ENCODE results near the gene DGKI. TPM values are rescaled to one million over a fixed set of nuclear protein-coding genes. Genes with fewer than 3 reads are reported as not detected.

Gene DGKI
- total RNA-seq, 4 donors from 2014 or later = 0.64 to 1.2 (median 1.00) TPM; not detected in 1

GRCh38 chr7:137633133-137633532 is 213.6 kb downstream of the DGKI start:
- WGBS, 2 donors (ENCODE audit: low coverage in 1 of 2) = 45 to 81% methylated on average over 1 to 5 of the region's 5 CpGs
- Histone ChIP-seq H3K27me3 (peaks cover 11% of the 10 kb centered on the region), H3K27ac (no peak overlapping the region), H3K4me1 (no peaks in the 10 kb centered on the region), H3K9me3 (no peaks in the 10 kb centered on the region), H3K4me3 (no peak overlapping the region), H3K36me3 (no peaks in the 10 kb centered on the region)
- intact Hi-C loops (cut with DNase I; ENCODE audit: low total_unique reads) (no loop called here), in situ Hi-C loops (cut with MboI; ENCODE audit: low pct_ligation_motif_present in 1 of 4, low pct_unique_long_range_greater_than_20kb in 1 of 4, low sequenced_read_pairs in 3 of 4) (no loop called here)
- TF ChIP-seq POLR2A (IDR thresholded peaks at IDR 0.05) = no peak
- no peak for TF ChIP-seq CTCF (IDR thresholded peaks at IDR 0.05)
- TF ChIP-seq POLR2AphosphoS5 (IDR thresholded peaks at IDR 0.05) = no peak
- no peak for TF ChIP-seq EP300 (IDR thresholded peaks at IDR 0.05; ENCODE audit: low read depth)
- DNase-seq = no peak

- no peaks in the 10 kb centered on the region for H3K4me1 ChIP-seq
- TF ChIP-seq CTCF (IDR thresholded peaks at IDR 0.05) (no peak), POLR2AphosphoS5 (IDR thresholded peaks at IDR 0.05) (no peak), POLR2A (IDR thresholded peaks at IDR 0.05) (no peak), EP300 (IDR thresholded peaks at IDR 0.05; ENCODE audit: low read depth) (no peak)
- peaks cover 11% of the 10 kb centered on the region for H3K27me3 ChIP-seq
- H3K9me3 ChIP-seq = no peaks in the 10 kb centered on the region
- no peak overlapping the region for H3K27ac ChIP-seq
- intact Hi-C loops (cut with DNase I; ENCODE audit: low total_unique reads) = no loop called here
- no peak overlapping the region for H3K4me3 ChIP-seq
- no peak for DNase-seq
- H3K36me3 ChIP-seq = no peaks in the 10 kb centered on the region
- WGBS, 2 donors (ENCODE audit: low coverage in 1 of 2) = 44 to 80% methylated on average over 1 to 3 of the region's 3 CpGs
- in situ Hi-C loops (cut with MboI; ENCODE audit: low pct_ligation_motif_present in 1 of 4, low pct_unique_long_range_greater_than_20kb in 1 of 4, low sequenced_read_pairs in 3 of 4) = no loop called here
Measured at GRCh38 chr7:137628216-137628615, 218.6 kb downstream of the DGKI start.

- in situ Hi-C loops (cut with MboI; ENCODE audit: low pct_ligation_motif_present in 1 of 4, low pct_unique_long_range_greater_than_20kb in 1 of 4, low sequenced_read_pairs in 3 of 4) (no loop called here), intact Hi-C loops (cut with DNase I; ENCODE audit: low total_unique reads) (no loop called here)
- Histone ChIP-seq H3K9me3 (no peaks in the 10 kb centered on the region), H3K4me3 (no peak overlapping the region), H3K4me1 (no peaks in the 10 kb centered on the region), H3K36me3 (no peaks in the 10 kb centered on the region), H3K27ac (no peak overlapping the region), H3K27me3 (peaks cover 11% of the 10 kb centered on the region)
- TF ChIP-seq CTCF (IDR thresholded peaks at IDR 0.05) (peak; percentile 48 to 69 (median 57)), POLR2AphosphoS5 (IDR thresholded peaks at IDR 0.05) (no peak)
- DNase-seq = peak; percentile 28
- WGBS, 2 donors (ENCODE audit: low coverage in 1 of 2) = 17 to 43% methylated on average over 2 to 8 of the region's 8 CpGs
Measured at GRCh38 chr7:137626469-137627067, 220.2 kb downstream of the DGKI start.

- 75 to 79% methylated on average over 3 to 7 of the region's 7 CpGs for WGBS, 2 donors (ENCODE audit: low coverage in 1 of 2)
- H3K4me3 ChIP-seq = no peak overlapping the region
- DNase-seq = no peak
- in situ Hi-C loops (cut with MboI; ENCODE audit: low pct_ligation_motif_present in 1 of 4, low pct_unique_long_range_greater_than_20kb in 1 of 4, low sequenced_read_pairs in 3 of 4) (no loop called here), intact Hi-C loops (cut with DNase I; ENCODE audit: low total_unique reads) (no loop called here)
- no peaks in the 10 kb centered on the region for H3K4me1 ChIP-seq
- TF ChIP-seq POLR2A (IDR thresholded peaks at IDR 0.05) = no peak
- TF ChIP-seq EP300 (IDR thresholded peaks at IDR 0.05; ENCODE audit: low read depth) = no peak
- no peak for TF ChIP-seq CTCF (IDR thresholded peaks at IDR 0.05)
- no peak for TF ChIP-seq POLR2AphosphoS5 (IDR thresholded peaks at IDR 0.05)
- no peaks in the 10 kb centered on the region for H3K36me3 ChIP-seq
- peaks cover 6% of the 10 kb centered on the region for H3K27me3 ChIP-seq
- no peak overlapping the region for H3K27ac ChIP-seq
- H3K9me3 ChIP-seq = no peaks in the 10 kb centered on the region
Measured at GRCh38 chr7:137625197-137625596, 221.6 kb downstream of the DGKI start.
